Right renal pelvis (tissue), 4 donors: ENCODE results near the gene GPR63. TPM values are rescaled to one million over a fixed set of nuclear protein-coding genes. Genes with fewer than 3 reads are reported as not detected.
"Not testable (repeated sequence)": the region's sequence is repeated elsewhere in the genome, so short reads cannot be mapped to it uniquely, and the experiment has no call there.

Experiments
- DNase-seq, 4 donors: peaks; one replicate each; pipeline ENCODE4 v3.0.0-alpha.2; 2013; ENCODE audit warnings: low read depth in 4 of 4, low spot score in 3 of 4, missing footprints in 1 of 4
- polyA plus RNA-seq, 4 donors: library from polyadenylated mRNA; unstranded; fragments of 120-200 nt; gene quantifications; one replicate each; pipeline ENCODE4 v1.2.1, GENCODE V29; 2013; ENCODE audit not compliant: insufficient read length in 4 of 4

Gene GPR63
- 1 to 10 TPM; 2.6 to 3.8 (median 3.4) TPM for polyA plus RNA-seq

GRCh38 chr6:96837081-96837971 lies at the start of gene GPR63:
TSS of gene GPR63 (minus strand) at chr6:96837477. CDS start at chr6:96799731, 37,746 bp downstream.
- DNase-seq: peak; percentile 38 to 49 (median 44)

DNA sequence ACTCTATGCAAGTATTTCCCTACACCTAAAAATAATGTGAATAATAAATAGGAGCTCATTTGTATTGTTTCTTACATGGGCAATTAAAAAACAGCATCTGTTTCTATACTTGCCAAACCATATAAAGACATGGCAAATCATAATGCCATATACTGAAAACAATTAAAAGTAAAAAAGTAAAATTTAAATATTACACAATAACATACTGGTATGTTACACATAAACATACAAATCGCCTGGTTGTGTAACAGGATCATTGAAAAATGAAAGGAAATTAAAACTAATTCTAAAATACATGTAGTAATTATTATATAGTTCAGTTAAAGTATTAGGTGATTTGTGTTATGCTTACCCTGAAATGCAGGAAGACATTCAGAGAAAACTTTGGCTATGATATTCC lies 49.2 kb upstream of the GPR63 start:
- no peak for DNase-seq

GRCh38 chr6:96885187-96885631 lies 47.9 kb upstream of the GPR63 start:
- not testable (repeated sequence) for DNase-seq

DNA sequence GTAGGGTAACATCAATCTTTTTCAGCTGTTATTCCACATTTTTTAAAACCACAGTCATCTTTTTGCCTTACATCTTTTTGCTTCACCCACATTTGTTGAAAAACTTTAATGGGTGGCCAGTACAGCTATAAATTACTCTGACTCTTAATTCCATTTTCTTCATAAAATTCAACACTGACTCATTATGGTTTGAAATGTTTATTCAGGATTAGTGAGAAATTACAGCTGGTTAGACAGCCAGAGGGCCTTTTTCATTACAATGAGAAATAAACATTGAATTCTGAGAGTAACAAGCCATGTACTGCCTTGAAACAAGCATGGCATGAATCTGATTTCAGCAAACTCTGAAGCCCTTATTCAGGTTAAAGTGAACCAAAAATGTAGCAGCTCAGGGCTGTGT lies 40.9 kb upstream of the GPR63 start:
- DNase-seq: no peak

- DNase-seq: no peak
Observed at GRCh38 chr6:96876886-96877545, 39.7 kb upstream of the GPR63 start.

DNA sequence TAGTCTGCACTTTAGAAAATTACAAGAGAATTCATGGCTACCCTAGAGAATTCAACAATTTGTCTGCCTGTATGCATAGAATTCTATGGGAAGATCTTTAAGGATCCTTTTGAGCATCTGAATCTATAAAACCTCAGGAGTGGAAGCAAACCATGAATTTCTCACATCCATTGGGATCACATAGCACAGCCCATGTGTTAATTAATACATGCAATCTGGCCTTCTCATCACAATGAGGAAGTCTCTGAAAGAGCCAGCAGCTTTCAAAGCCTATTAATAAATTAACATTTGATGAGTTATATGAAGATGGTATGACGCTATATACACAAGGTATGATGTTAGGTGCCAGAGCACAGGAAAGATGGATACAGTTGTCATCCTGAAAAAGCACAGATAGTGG lies 35.7 kb upstream of the GPR63 start:
- DNase-seq: no peak

DNA sequence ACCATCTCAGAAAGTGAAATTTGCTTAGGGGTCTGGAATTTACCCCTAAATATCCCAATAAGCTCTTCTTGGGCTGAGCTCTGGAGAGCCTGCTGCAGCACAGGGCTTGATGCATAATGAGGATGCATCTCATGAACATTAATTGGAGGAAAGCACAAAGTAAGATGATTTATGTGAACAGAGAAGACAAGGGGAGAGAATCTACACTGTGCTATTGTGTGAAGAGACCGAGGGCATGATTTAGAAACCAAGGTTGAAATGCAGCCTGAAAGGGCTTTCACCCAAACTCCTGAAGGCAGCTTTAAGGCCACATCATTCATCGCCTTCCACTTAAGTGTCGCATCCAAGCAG lies 27.8 kb upstream of the GPR63 start:
- no peak for DNase-seq

GRCh38 chr6:96864216-96865054 lies 27.2 kb upstream of the GPR63 start:
- no peak for DNase-seq

DNA sequence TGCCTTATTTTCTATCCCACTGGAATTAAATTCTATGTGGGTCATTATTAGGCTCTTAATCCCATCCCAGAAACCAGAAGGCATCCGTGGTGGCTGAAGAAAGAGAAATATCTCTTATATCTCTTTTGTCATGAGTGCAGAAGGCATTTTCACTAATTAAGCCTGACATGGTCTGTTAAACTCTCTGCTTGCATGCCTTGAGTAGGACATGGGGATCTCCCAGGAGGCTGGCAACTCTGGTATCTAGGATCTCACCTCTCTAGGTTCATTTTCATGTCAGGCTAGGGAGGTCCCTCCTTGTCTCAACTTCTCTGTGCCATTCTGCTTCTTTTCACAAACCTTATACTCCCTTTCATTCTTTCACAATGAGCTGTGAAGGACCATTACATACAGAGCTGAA lies 25.3 kb upstream of the GPR63 start:
- no peak for DNase-seq

DNA sequence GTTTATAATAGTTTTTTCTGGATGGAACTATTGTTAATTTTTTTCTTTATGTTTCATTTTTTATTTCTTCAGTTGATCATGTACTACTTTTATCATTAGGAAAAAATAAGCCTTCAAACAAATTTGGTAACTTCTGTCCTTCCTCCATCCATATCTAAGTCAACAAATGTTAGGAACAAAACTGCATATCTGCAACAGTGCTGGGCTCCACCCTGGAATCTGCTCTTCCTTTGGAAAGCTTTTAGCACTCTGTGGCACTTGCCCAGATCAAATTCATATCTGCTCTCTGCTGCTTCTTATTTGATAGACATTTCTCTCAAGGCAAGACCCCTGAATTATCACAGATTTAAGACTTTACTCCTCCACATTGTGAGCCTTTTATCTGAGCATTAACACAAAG lies 24.3 kb upstream of the GPR63 start:
- DNase-seq: no peak

DNA sequence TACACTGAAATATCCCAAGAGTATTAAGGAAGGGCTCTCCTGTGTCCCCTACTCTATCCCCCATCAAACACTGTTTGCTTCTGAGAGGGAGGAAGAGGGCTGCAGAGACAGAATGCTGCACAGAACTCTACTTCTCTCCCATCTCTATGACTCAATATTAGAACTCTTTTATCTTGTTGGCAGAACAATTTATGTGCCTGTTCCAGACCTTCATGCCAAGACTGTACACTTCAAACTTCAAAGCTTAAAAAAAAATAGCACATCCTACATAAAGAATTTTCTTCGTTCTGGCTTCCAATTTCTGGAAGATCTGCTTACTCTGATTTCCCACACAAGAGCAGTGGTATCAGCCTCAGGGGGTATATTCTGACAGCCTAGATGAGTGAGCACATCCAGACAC lies 19.6 kb upstream of the GPR63 start:
- DNase-seq: no peak

- no peak for DNase-seq
Observed at GRCh38 chr6:96853083-96853482, 15.8 kb upstream of the GPR63 start.

- DNase-seq: no peak
Observed at GRCh38 chr6:96852605-96853004, 15.3 kb upstream of the GPR63 start.

DNA sequence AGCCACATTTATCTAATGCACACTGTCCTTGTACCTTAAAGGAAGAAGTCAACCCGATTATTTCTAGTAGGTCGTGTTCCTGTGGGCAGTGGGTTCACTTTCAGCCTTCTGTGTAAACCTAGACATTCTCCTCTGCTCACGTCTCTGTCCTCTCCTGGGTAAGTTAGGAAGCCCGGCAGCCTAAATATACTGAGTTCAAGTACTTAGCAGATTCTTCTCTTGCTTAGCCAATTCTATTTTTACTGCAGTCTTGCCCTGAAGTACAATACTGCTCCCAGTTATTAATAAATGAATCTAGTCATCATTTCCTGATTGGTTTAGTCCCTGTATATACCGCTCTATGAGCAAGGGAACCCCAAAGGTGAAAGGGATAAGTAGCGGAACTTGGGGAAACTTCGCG lies 14.6 kb upstream of the GPR63 start:
- DNase-seq: no peak

DNA sequence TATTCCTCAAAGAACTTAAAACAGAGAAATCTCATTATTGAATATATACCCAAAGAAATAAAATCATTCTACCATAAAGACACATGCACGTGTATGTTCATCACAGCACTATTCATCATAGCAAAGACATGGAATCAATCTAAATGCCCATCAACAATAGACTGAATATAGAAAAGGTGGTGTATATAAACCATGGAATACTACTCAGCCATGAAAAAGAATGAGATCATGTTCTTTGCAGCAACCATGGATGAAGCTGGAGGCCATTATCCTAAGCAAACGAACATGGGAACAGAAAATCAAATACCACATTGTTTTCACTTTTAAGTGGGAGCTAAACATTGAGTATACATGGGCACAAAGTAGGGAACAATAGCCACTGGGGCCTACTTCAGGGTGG lies 12.3 kb upstream of the GPR63 start:
- DNase-seq: no peak

DNA sequence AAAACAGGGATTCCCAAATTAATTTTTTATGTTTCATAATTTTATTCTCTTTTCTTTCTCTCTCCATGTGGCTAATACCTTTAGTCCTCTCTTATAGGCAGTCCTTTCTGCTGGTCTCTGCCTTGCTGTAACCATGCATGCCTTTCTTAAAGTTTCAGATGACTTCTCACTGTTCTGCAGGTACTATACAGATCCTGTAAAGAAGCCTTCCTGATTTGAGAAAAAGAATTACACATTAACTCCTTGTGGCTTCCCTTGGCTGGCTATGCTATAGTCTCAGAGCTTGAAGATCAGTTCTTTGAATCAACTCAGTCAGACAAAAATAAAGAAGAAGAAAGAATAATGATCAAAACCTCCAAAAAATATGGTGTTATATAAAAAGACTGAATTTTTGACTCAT lies 7.3 kb upstream of the GPR63 start:
- no peak for DNase-seq

DNA sequence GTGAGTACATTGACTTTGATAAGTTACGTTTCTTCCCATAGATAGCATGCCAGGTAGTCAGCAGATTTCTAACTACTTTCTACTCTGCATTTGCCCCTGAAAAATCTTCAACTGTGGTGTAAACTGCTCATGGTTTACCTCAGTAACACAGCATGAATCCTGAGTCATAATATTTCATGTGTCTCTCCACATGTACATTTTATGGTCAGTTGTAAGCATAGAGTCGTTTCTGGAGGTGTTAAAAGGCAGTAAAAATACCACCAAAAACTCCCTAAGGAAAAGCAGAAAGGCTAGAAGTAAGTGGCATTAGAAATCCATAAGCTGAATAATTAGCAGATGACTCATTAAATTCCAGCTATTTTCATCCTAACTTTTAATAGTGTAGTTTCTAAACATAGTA lies 4.1 kb upstream of the GPR63 start:
- no peak for DNase-seq

DNA sequence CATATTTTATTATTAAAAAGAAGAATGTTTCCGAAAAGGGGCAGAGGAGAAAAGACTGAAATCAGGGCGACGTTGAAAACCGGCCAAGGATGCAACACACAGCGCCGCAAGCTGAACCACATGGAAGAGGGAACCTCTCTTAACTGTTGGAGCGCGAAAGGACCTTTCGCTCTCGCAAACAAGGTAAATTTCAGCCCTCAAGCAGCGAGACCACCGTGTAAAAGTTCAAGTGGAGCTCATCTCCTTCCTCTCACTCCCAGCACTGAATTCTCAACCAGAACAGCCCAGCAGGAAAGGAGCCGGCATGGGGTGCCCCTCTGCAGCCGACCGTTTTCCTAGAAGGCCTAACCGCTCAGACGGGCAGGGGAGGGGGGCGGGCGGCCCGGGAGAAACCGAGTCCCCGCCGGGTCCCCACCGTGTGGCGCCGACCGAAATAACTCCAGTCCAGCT lies 621 bp downstream of the GPR63 start:
- DNase-seq: no peak

DNA sequence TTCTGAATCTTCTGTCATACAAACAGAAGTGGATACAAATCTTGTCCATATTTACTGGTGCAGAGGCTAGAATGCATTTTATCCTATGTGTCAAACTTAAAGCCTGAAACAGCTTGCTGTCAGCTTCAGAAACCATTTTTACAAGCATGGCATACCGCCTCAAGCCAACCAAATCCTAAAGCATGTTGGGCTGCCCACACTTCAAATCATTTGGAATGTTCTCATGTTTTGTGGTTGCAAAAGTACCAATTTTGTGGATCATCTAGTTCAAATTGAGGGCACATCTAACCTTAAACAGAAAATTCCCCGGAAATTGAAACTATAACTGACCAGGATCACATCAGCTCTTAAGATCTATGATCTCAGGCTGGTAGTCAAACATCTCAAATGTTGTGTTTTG lies 3.2 kb downstream of the GPR63 start:
- no peak for DNase-seq

GRCh38 chr6:96832780-96833179 lies 4.5 kb downstream of the GPR63 start:
- no peak for DNase-seq

DNA sequence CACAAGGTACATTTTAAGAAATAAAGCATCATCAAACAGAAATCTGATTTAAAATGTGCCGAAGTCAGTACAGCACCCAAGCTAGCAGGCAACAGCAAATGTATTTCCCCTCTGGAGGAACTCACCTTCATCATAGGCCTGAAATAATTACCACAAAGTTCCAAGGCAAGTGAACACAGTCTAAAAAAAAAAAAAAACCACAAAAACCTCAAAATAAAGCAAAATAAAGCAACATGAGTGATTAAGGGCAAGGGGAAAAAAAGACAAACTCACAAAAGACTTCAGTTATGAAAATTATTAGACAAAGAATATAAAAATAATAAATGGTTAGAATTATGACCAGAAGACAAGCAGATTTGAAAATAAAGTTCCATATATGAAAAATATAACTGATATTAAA lies 10.4 kb downstream of the GPR63 start:
- DNase-seq: no peak
